Measurements from ENCODE around the gene NLRP3.

DNA sequence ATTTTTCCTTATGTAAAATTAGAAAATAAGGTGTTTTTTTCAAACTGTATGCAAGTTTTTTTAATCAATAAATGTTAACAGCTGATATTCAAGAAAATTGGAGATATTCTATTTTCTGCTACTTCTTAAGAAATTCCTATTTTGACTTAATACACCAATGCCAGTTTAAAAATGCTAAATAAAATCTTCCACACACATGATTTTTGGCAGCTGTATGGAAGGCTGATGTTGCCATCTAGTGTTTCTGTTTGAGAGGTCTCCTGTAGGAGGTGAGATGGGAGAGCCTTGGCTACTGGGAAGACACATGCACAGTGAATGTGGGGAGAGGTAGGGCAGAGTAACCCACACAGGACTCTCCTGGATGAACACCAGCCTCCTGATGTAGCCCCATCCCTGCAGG, 71.1 kb downstream of the NLRP3 start:
- TF ChIP-seq, protein P1, sequence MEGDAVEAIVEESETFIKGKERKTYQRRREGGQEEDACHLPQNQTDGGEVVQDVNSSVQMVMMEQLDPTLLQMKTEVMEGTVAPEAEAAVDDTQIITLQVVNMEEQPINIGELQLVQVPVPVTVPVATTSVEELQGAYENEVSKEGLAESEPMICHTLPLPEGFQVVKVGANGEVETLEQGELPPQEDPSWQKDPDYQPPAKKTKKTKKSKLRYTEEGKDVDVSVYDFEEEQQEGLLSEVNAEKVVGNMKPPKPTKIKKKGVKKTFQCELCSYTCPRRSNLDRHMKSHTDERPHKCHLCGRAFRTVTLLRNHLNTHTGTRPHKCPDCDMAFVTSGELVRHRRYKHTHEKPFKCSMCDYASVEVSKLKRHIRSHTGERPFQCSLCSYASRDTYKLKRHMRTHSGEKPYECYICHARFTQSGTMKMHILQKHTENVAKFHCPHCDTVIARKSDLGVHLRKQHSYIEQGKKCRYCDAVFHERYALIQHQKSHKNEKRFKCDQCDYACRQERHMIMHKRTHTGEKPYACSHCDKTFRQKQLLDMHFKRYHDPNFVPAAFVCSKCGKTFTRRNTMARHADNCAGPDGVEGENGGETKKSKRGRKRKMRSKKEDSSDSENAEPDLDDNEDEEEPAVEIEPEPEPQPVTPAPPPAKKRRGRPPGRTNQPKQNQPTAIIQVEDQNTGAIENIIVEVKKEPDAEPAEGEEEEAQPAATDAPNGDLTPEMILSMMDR (conservative IDR thresholded peaks at IDR 0.05; ENCODE audit: low read depth in 2 of 2) = peak; percentile 89 to 91
- TF ChIP-seq POLR2AphosphoS5 (IDR thresholded peaks at IDR 0.05; ENCODE audit: low read depth) (no peak), EZH2phosphoT487 (IDR thresholded peaks at IDR 0.05; ENCODE audit: unreplicated experiment) (no peak), EZH2 (IDR thresholded peaks at IDR 0.05; ENCODE audit: low read depth, unreplicated experiment) (no peak), JUNB (IDR thresholded peaks at IDR 0.05; ENCODE audit: unreplicated experiment) (no peak)
- TF ChIP-seq, protein P2, sequence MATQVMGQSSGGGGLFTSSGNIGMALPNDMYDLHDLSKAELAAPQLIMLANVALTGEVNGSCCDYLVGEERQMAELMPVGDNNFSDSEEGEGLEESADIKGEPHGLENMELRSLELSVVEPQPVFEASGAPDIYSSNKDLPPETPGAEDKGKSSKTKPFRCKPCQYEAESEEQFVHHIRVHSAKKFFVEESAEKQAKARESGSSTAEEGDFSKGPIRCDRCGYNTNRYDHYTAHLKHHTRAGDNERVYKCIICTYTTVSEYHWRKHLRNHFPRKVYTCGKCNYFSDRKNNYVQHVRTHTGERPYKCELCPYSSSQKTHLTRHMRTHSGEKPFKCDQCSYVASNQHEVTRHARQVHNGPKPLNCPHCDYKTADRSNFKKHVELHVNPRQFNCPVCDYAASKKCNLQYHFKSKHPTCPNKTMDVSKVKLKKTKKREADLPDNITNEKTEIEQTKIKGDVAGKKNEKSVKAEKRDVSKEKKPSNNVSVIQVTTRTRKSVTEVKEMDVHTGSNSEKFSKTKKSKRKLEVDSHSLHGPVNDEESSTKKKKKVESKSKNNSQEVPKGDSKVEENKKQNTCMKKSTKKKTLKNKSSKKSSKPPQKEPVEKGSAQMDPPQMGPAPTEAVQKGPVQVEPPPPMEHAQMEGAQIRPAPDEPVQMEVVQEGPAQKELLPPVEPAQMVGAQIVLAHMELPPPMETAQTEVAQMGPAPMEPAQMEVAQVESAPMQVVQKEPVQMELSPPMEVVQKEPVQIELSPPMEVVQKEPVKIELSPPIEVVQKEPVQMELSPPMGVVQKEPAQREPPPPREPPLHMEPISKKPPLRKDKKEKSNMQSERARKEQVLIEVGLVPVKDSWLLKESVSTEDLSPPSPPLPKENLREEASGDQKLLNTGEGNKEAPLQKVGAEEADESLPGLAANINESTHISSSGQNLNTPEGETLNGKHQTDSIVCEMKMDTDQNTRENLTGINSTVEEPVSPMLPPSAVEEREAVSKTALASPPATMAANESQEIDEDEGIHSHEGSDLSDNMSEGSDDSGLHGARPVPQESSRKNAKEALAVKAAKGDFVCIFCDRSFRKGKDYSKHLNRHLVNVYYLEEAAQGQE (IDR thresholded peaks at IDR 0.05; ENCODE audit: unreplicated experiment) = no peak
